Right atrium auricular region (tissue), 2 donors: Measurements from ENCODE around the gene TEAD3. TPM values are rescaled to one million over a fixed set of nuclear protein-coding genes. Genes with fewer than 3 reads are reported as not detected.

Source experiments
- DNase-seq: peaks from one replicate; pipeline ENCODE4 v3.0.0-alpha.2; 2019; ENCODE audit warnings: low spot score
- H3K27ac ChIP-seq, 2 donors: fragments of 200-600 bp; sonication (generic); 1 replicate in 1 of 2; 2 replicates in 1 of 2; pipeline ENCODE4 v1.5.1; 2016 to 2019
- H3K27me3 ChIP-seq, 2 donors: fragments of 200-600 bp; sonication (generic); one replicate each; pipeline versions ENCODE4 v1.5.1 to v1.6.0; 2017 to 2019
- H3K36me3 ChIP-seq: fragments of 200-600 bp; sonication (generic); one replicate; pipeline ENCODE4 v1.5.1; 2016
- H3K4me1 ChIP-seq, 2 donors: fragments of 200-600 bp; sonication (generic); one replicate each; pipeline versions ENCODE4 v1.5.1 to v1.6.0; 2017 to 2019
- H3K4me3 ChIP-seq, 2 donors: fragments of 200-600 bp; sonication (generic); 1 replicate in 1 of 2; 2 replicates in 1 of 2; pipeline ENCODE4 v1.5.1; 2017 to 2019; ENCODE audit warnings: mild to moderate bottlenecking in 1 of 2, moderate library complexity in 1 of 2
- H3K9me3 ChIP-seq, 2 donors: fragments of 200-600 bp; sonication (generic); one replicate each; pipeline ENCODE4 v1.5.1; 2019
- CTCF ChIP-seq, 2 donors: fragments of 200-600 bp; sonication (generic); IDR thresholded peaks; one replicate each; pipeline ENCODE4 v1.5.1; 2019; ENCODE audit warnings: antibody characterized with exemption in 2 of 2
- total RNA-seq, 2 donors: library from RNA; depleted of rRNA; stranded (reverse); fragments of >200 nt; gene quantifications; one replicate each; pipeline ENCODE4 v1.1.0, GENCODE V29; 2016

The TEAD3 gene
- total RNA-seq, 2 donors from 2014 or later = 19.3 to 37.1 TPM

GRCh38 chr6:35473850-35474130 is 23.1 kb downstream of the TEAD3 start:
- H3K36me3 ChIP-seq = peaks cover 62% of the 10 kb centered on the region
- peaks cover 0 to 26% of the 10 kb centered on the region in 2 donors for H3K4me1 ChIP-seq
- no peak for TF ChIP-seq CTCF (IDR thresholded peaks at IDR 0.05)
- H3K9me3 ChIP-seq = no peaks in the 10 kb centered on the region
- DNase-seq = no peak
- H3K27me3 ChIP-seq = no peaks in the 10 kb centered on the region
- H3K27ac ChIP-seq = no peak overlapping the region
- H3K4me3 ChIP-seq = no peak overlapping the region

DNA sequence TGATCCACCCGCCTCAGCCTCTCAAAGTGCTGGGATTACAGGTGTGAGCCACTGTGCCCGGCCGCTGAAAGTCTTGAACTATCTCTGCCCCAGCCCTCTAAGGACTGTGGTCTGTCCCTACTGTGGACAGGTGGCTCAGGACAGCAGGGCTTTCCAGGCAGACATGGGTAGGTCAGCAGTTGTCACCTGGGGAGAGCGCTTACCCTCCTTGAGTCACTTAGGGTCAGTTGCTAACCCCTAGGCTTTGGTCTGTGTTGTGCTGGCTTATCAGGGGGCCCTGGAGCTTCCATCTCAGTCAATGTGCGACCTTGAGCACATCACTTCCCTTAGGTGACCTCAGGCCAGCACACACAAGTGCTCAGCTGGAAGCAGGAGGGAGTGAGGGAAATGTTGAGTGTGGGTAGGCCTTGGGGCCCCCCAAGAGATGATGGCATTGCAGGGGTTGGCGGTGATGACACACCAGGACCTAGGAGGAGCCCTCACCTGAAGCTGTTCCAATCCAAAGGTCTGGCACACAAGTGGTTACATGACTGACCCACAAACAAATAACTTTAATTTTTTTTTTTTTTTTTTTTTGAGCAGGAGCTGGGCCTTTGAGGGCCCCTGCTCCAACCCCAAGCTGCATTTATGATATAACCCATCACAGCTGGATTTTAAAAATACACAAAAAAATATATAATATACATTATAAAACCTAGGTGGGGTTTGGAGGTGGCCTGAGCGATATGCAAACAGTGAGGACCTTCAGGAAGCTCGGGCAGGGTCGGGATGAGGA is 23.6 kb downstream of the TEAD3 start:
- TF ChIP-seq CTCF (IDR thresholded peaks at IDR 0.05) = no peak
- peaks cover 0 to 26% of the 10 kb centered on the region in 2 donors for H3K4me1 ChIP-seq
- no peak overlapping the region for H3K4me3 ChIP-seq
- no peaks in the 10 kb centered on the region for H3K27me3 ChIP-seq
- H3K36me3 ChIP-seq = peaks cover 59% of the 10 kb centered on the region
- H3K27ac ChIP-seq = no peak overlapping the region
- H3K9me3 ChIP-seq = no peaks in the 10 kb centered on the region
- no peak for DNase-seq

- peak overlapping the region in 1 of 2 donors; percentile 0 for H3K27ac ChIP-seq
- H3K9me3 ChIP-seq = no peaks in the 10 kb centered on the region
- H3K4me3 ChIP-seq = no peak overlapping the region
- TF ChIP-seq CTCF (IDR thresholded peaks at IDR 0.05) = no peak
- no peaks in the 10 kb centered on the region for H3K27me3 ChIP-seq
- H3K36me3 ChIP-seq = peaks cover 50% of the 10 kb centered on the region
- H3K4me1 ChIP-seq = peaks cover 0 to 34% of the 10 kb centered on the region in 2 donors
- DNase-seq = no peak
Observed at GRCh38 chr6:35471836-35472345, 25.0 kb downstream of the TEAD3 start.

DNA sequence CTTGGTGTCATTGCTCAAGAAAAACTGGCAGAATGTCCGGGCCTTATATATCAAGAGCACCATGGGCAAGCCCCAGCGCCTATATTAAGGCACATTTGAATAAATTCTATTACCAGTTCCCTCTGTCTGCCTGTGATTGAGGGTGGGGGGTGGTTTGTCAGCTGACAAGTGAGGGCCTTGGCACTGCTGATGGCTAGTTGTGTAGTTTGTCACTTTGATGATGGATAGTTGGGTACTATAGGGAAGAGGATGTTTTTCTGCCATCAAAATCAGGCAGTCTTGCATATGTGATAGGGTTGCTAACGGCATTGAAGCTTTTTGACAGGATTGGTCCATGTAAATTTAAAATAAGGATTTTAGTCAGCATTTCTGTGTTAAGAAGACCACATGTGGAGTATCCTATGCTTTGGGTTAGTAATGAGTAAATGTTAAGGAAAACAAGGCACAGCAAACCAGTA is 26.2 kb downstream of the TEAD3 start:
- Histone ChIP-seq H3K9me3 (no peaks in the 10 kb centered on the region), H3K27me3 (no peaks in the 10 kb centered on the region), H3K27ac (peak overlapping the region in 1 of 2 donors; percentile 88), H3K4me1 (peaks cover 0 to 34% of the 10 kb centered on the region in 2 donors), H3K4me3 (no peak overlapping the region), H3K36me3 (peaks cover 49% of the 10 kb centered on the region)
- no peak for DNase-seq
- no peak for TF ChIP-seq CTCF (IDR thresholded peaks at IDR 0.05)

DNA sequence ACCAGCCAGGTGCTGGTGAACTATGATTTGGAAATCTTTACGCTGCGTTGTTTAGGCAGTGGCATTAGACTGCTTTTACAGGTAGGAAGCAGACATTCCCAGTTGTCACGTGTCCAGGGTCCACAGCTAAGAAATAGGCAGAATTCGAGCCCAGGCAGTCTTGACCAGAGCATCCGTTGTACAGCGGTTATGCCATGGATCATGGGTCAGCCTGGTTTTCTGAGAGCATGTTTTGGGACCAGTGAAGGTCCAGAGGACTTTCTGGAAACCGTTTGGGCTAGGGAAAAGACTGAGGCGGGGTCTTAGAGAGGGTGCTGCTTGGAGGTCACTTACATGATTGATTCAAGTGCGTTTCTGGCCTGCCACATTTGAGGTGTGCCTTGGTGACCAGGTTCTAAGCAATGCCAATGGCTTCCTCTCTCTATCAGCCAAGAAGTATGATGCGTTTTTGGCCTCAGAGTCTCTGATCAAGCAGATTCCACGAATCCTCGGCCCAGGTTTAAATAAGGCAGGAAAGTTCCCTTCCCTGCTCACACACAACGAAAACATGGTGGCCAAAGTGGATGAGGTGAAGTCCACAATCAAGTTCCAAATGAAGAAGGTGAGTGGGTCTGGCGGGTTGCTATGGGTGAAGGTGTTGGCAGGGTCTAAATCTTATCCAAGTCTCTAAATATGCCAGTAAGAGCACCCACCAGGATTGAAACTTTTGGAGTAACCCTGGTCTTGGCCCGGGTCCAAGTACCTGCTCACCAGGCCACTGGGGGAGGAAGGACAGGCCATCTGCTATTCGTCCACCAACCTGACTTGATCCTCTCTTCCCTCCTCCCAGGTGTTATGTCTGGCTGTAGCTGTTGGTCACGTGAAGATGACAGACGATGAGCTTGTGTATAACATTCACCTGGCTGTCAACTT is 26.9 kb downstream of the TEAD3 start:
- peaks cover 0 to 34% of the 10 kb centered on the region in 2 donors for H3K4me1 ChIP-seq
- H3K36me3 ChIP-seq = peaks cover 42% of the 10 kb centered on the region
- no peaks in the 10 kb centered on the region for H3K9me3 ChIP-seq
- TF ChIP-seq CTCF (IDR thresholded peaks at IDR 0.05) = no peak
- no peak for DNase-seq
- H3K4me3 ChIP-seq = peak overlapping the region; percentile 77 to 80
- no peaks in the 10 kb centered on the region for H3K27me3 ChIP-seq
- H3K27ac ChIP-seq = peak overlapping the region in 1 of 2 donors; percentile 88
